Pancreas (tissue), 10 donors: ENCODE measurements around the gene DEFB124. TPM values are rescaled to one million over a fixed set of nuclear protein-coding genes. Genes with fewer than 3 reads are reported as not detected.
"Not testable (repeated sequence)": the region's sequence is repeated elsewhere in the genome, so short reads cannot be mapped to it uniquely, and the experiment has no call there.

Experiments used
- ATAC-seq, 4 donors: fragments of 200-7000 bp; cut with Tn5 transposase; one replicate each; pipeline versions ENCODE4 v1.8.0 to v1.9.1; 2020; ENCODE audit warnings: mild to moderate bottlenecking in 4 of 4, moderate library complexity in 4 of 4
- DNase-seq, 6 donors: peaks; one replicate each; pipeline ENCODE4 v3.0.0-alpha.2; 2020
- FAIRE-seq: peaks from 2 replicates; lab custom pipeline; 2012; peaks lifted over from hg19 to GRCh38; lab: Jason Lieb, UNC
- H3K27ac ChIP-seq, 4 donors: fragments of 200-600 bp; sonication (generic); 1 replicate in 3 of 4; 2 replicates in 1 of 4; pipeline versions ENCODE4 v1.5.0 to v1.8.0; 2020
- H3K27me3 ChIP-seq, 4 donors: fragments of 200-600 bp; one replicate each; pipeline ENCODE4 v1.8.0; 2021
- H3K36me3 ChIP-seq, 3 donors: fragments of 200-600 bp; sonication (generic) in 1 of 3; one replicate each; pipeline versions ENCODE4 v1.5.0 to v1.8.0; 2020 to 2021
- H3K4me1 ChIP-seq, 3 donors: fragments of 200-600 bp; one replicate each; pipeline ENCODE4 v1.8.0; 2021
- H3K4me3 ChIP-seq, 4 donors: fragments of 200-600 bp; sonication (generic) in 2 of 4; one replicate each; pipeline versions ENCODE4 v1.5.0 to v1.8.0; 2020 to 2021
- H3K9me3 ChIP-seq, 4 donors: fragments of 200-600 bp; one replicate each; pipeline ENCODE4 v1.8.0; 2021
- CTCF ChIP-seq, 4 donors: fragments of 200-600 bp; sonication (generic) in 3 of 4; IDR thresholded peaks; one replicate each; pipeline versions ENCODE4 v1.5.0 to v1.8.0; 2021; ENCODE audit warnings: antibody characterized with exemption in 4 of 4
- WGBS, 2 donors: extraction: QIAGEN DNeasy Blood & Tissue Kit; methylation state at CpG; one replicate each; pipeline ENCODE4 v1.1.7; 2013; 5-methylcytosine and 5-hydroxymethylcytosine counted together
- intact Hi-C, 3 donors: fragments of 100-400 bp; cut with DNase I; formaldehyde crosslinking; loops; one replicate each; pipeline versions ENCODE4 v1.11.1 to v1.14.2; 2022
- polyA plus RNA-seq, 2 donors: library from polyadenylated mRNA; stranded (reverse); fragments of 200-250 nt; gene quantifications; one replicate each; pipeline ENCODE4 v1.2.3, GENCODE V29; 2013
- total RNA-seq, 6 donors: library from RNA; stranded (reverse); fragmentation: NEBNext Ultra II Directional in 4 of 6; extraction: Animal tissue kit (Norgen Biotek cat#: 25700) in 4 of 6; gene quantifications; one replicate each; pipeline versions ENCODE4 v1.2.1 to v1.2.4, GENCODE V29; 2021 to 2023
- donor health status: healthy with polysubstance abuse.
- donor health status: DM: no; HTN: no; CAD: no; lungs with moderate emphysema.
- donor health status: DM: no; HTN: no; CAD: no.
- donor health status: control.
- donor health status: control.
- donor health status: Bipolar disorder and iron deficiency.
- donor health status: DM: yes; HTN: yes; CAD: no.
- donor health status: DM: no; HTN: no; CAD: no.
- donor health status: DM: no; HTN: no; CAD: no.
- donor health status: DM: yes; HTN: yes; CAD: no.

DEFB124 gene
- total and polyA plus RNA-seq, 8 donors: 0.32 TPM; not detected in 7

DNA sequence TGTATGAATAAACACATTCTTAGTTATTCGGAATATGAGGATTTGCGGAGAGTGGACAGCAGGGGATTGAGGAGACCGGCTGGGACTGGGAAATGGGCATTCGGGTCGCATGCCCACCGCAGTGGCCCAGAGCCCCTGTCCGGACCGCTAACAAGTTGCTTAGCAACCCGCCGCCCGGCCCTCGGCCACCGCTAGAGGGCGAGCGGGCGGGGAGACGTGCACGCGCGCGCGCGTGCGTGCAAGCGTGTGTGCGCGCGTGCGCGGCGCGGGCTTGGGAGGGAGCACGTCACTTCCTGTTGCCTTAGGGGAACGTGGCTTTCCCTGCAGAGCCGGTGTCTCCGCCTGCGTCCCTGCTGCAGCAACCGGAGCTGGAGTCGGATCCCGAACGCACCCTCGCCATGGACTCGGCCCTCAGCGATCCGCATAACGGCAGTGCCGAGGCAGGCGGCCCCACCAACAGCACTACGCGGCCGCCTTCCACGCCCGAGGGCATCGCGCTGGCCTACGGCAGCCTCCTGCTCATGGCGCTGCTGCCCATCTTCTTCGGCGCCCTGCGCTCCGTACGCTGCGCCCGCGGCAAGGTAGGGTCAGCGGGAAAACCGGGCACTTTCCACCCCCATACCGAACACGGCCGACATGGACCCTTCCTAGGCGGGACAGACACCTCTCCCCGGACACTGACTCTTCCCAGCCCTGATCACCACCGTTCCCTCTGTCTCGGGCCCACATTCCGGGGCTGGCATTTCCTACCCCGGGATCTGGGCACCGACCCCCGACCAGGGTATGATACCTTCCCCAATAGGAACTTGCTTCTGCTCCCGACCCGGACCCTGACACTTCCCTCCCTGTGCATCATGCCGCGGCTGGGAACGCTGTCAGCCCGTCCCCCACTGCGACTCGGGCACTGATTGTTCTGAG, 39.5 kb upstream of the DEFB124 start, which contains the start of gene HM13:
HM13 (plus strand) TSS at position 289 of the 918 bp plus-strand sequence; CDS start at position 399, 110 bp downstream.
- no peaks in the 10 kb centered on the region for H3K36me3 ChIP-seq
- TF ChIP-seq CTCF (IDR thresholded peaks at IDR 0.05): peak; percentile 90 to 98 (median 96)
- H3K4me1 ChIP-seq: peaks cover 12 to 32% (median 17%) of the 10 kb centered on the region in 3 donors
- DNase-seq (peak; percentile 90 to 97 (median 93)), FAIRE-seq (no peak), ATAC-seq (peak; percentile 92 to 96 (median 94))
- no peaks in the 10 kb centered on the region for H3K9me3 ChIP-seq
- H3K4me3 ChIP-seq: peak within 1 kb of the TSS; percentile 91 to 99 (median 96)
- intact Hi-C loops: no loop called here
- 0% methylated on average over 83 to 86 of the region's 86 CpGs for WGBS, 2 donors
- H3K27ac ChIP-seq: peak within 1 kb of the TSS; percentile 81 to 92 (median 86)
- no peaks in the 10 kb centered on the region for H3K27me3 ChIP-seq

DNA sequence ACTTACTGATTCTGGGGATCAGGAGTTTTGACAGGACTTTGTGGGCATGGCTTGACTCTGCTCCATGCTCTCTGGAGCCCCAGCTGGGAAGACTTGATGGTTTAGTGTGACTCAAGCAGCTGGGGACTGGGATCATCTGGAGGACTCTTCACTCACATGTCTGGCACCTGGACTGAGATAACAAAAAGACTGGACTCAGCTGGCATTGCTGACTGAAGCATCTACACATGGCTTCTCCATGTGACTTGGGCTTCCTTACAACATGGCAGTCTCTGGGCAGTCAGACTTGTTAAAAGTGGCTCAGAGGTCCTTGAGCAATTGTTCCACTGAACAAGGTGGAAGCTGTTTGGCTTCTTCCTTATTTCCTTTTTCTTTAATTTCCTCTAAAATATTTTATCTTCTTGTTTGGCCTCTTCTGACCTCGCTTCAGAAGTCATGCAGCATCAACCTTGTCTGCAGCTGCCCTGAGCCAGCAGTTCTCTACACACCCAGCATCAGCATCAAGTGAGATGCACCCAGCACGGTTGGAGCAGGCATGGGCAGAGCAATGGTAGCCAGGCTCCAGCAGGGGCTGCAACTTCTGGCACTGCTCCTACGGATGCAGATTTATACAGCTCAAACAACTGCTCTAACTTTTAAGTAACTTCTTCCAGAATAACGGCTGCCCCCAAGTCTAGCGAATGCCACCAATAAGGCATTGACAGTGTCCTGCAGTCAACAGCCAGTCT, 33.8 kb upstream of the DEFB124 start:
- H3K9me3 ChIP-seq: no peaks in the 10 kb centered on the region
- no peaks in the 10 kb centered on the region for H3K36me3 ChIP-seq
- H3K27ac ChIP-seq: no peak overlapping the region
- intact Hi-C loops: loop anchor here in 1 of 3 donors (10.0 kb wide), 1 partner anchor 54 kb away; no protein-coding TSS in a partner anchor
- H3K27me3 ChIP-seq: peaks cover 0 to 9% (median 0%) of the 10 kb centered on the region in 4 donors
- FAIRE-seq: no peak
- TF ChIP-seq CTCF (IDR thresholded peaks at IDR 0.05): no peak
- no peak for DNase-seq
- H3K4me3 ChIP-seq: no peak overlapping the region
- WGBS, 2 donors: 72 to 80% methylated on average over 5 of the region's 5 CpGs
- H3K4me1 ChIP-seq: no peaks in the 10 kb centered on the region
- ATAC-seq: no peak

DNA sequence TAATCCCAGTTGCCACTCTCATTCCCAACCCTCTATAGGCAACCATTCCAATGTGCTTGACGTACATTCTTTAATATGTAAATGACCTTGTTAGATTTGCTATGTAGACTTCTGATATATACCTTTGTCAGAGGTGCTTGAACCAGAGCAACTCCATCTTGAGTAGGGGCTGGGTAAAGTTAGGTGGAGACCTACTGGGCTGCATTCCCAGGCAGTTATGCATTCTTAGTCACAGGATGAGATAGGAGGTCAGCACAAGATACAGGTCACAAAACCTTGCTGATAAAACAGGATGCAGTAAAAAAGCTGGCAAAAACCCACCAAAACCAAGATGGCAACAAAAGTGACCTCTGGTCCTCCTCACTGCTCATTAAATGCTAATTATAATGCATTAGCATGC, 31.0 kb upstream of the DEFB124 start:
- intact Hi-C loops: loop anchor here in 1 of 3 donors (10.0 kb wide), 1 partner anchor 51 kb away; no protein-coding TSS in a partner anchor
- Histone ChIP-seq H3K9me3 (no peaks in the 10 kb centered on the region), H3K27me3 (peaks cover 0 to 9% (median 0%) of the 10 kb centered on the region in 4 donors), H3K27ac (no peak overlapping the region), H3K4me1 (no peaks in the 10 kb centered on the region), H3K4me3 (no peak overlapping the region), H3K36me3 (no peaks in the 10 kb centered on the region)
- FAIRE-seq (no peak), DNase-seq (no peak), ATAC-seq (no peak)
- 85 to 91% methylated on average over 1 of the region's 1 CpG for WGBS, 2 donors
- no peak for TF ChIP-seq CTCF (IDR thresholded peaks at IDR 0.05)

DNA sequence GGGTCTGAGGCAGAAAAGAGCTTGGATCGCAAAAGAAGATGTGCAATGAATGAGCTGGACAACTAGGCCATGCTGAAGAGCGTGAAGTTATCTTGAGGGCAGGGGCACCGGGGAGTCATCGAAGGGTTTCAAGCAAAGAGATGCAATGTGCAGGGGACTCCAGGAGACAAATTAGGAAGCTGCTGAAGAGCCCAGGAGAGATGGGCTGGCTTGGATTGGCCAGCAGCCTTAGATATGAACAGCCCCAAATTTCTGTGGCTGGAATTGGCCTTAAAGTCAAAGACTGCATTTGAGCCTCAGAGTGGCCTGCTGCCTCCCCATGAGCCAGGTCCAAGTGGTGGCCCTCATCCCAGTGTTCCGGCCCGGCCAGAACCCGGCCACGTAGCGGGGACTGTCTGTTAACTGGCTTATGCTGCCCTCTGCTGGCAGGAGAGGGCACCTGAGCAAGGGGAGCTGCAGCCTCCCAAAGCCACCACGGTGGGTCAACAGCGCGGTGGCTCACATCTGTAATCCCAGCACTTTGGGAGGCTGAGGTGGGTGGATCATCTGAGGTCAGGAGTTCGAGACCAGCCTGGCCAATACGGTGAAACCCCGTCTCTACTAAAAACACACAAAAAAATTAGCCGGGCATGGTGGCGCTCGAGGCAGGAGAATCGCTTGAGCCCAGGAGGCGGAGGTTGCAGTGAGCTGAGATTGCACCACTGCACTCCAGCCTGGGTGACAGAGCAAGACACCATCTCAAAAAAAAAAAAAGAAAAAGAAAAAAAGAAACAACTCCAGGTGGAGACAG, 28.2 kb upstream of the DEFB124 start:
- H3K4me1 ChIP-seq, H3K9me3 ChIP-seq, FAIRE-seq, H3K36me3 ChIP-seq, H3K27me3 ChIP-seq, H3K4me3 ChIP-seq, H3K27ac ChIP-seq: not testable (repeated sequence)
- peak; percentile 91 to 95 (median 94) for TF ChIP-seq CTCF (IDR thresholded peaks at IDR 0.05)
- intact Hi-C loops: loop anchor here in 1 of 3 donors (10.0 kb wide), 1 partner anchor 48 kb away; no protein-coding TSS in a partner anchor
- ATAC-seq (peak; percentile 97 to 100 (median 99)), DNase-seq (peak; percentile 67 to 91 (median 85))
- 26 to 35% methylated on average over 20 of the region's 20 CpGs for WGBS, 2 donors
